ENCODE data around the gene FOXK1. TPM values are rescaled to one million over a fixed set of nuclear protein-coding genes. Genes with fewer than 3 reads are reported as not detected.

FOXK1 gene
- total and polyA plus RNA-seq, 2 experiments from 2014 or later: 2.3 to 12.7 TPM

GRCh38 chr7:4763091-4763793 is 81.1 kb downstream of the FOXK1 start:
- Mint-ChIP-seq H3K27ac (no peak overlapping the region), H3K9me3 (no peaks in the 10 kb centered on the region; the same call in 2 of the 3 replicates), H3K4me1 (no peaks in the 10 kb centered on the region), H3K36me3 (ENCODE audit: low read depth) (peaks cover 8% of the 10 kb centered on the region; the same call in 2 of the 3 replicates), H3K27me3 (ENCODE audit: insufficient read depth, low read depth, poor library complexity) (peaks cover 7% of the 10 kb centered on the region), H3K4me3 (no peak overlapping the region)
- Histone ChIP-seq H3K79me2 (replicated peaks; ENCODE audit: insufficient read depth) (no peaks in the 10 kb centered on the region), H3K4me1 (ENCODE audit: insufficient read depth) (no peaks in the 10 kb centered on the region), H3K27me3 (ENCODE audit: insufficient read depth) (no peaks in the 10 kb centered on the region), H3K9me2 (ENCODE audit: insufficient read depth) (no peaks in the 10 kb centered on the region), H2AFZ (no peak overlapping the region), H3K4me2 (no peak overlapping the region), H3K4me3 (no peak overlapping the region), H3K27ac (ENCODE audit: low read depth) (no peak overlapping the region), H3K36me3 (ENCODE audit: insufficient read depth) (no peaks in the 10 kb centered on the region; the same call in 1 of the 2 replicates), H4K20me1 (replicated peaks; ENCODE audit: insufficient read depth) (no peaks in the 10 kb centered on the region; the same call in none of the 2 replicates), H3F3A (replicated peaks; ENCODE audit: low read depth) (no peaks in the 10 kb centered on the region)
- TF ChIP-seq CREB1 (CRISPR knock-in tag; IDR thresholded peaks at IDR 0.05; ENCODE audit: low read depth): no peak
- TF ChIP-seq EZH2 (IDR thresholded peaks at IDR 0.05; ENCODE audit: low read depth, unreplicated experiment): no peak
- no peak for TF ChIP-seq STAT1 (IDR thresholded peaks at IDR 0.05; ENCODE audit: unreplicated experiment)
- TF ChIP-seq POLR2AphosphoS5 (IDR thresholded peaks at IDR 0.05; ENCODE audit: low read depth): no peak
- no peak for TF ChIP-seq JUNB (IDR thresholded peaks at IDR 0.05; ENCODE audit: unreplicated experiment)
- TF ChIP-seq ZNF114 (CRISPR knock-in tag; IDR thresholded peaks at IDR 0.05): no peak
- TF ChIP-seq EZH2phosphoT487 (IDR thresholded peaks at IDR 0.05; ENCODE audit: unreplicated experiment): no peak
- DNase-seq (ENCODE audit: low spot score): no peak
- ATAC-seq: no peak

GRCh38 chr7:4763794-4764185 is 81.7 kb downstream of the FOXK1 start:
- no peaks in the 10 kb centered on the region; the same call in none of the 2 replicates for H4K20me1 ChIP-seq (replicated peaks; ENCODE audit: insufficient read depth)
- no peak for ATAC-seq
- Mint-ChIP-seq H3K4me1 (no peaks in the 10 kb centered on the region), H3K4me3 (no peak overlapping the region), H3K9me3 (no peaks in the 10 kb centered on the region; the same call in 2 of the 3 replicates), H3K27ac (no peak overlapping the region), H3K27me3 (ENCODE audit: insufficient read depth, low read depth, poor library complexity) (peaks cover 7% of the 10 kb centered on the region), H3K36me3 (ENCODE audit: low read depth) (peaks cover 8% of the 10 kb centered on the region; the same call in 2 of the 3 replicates)
- H3K4me1 ChIP-seq (ENCODE audit: insufficient read depth): no peaks in the 10 kb centered on the region
- H3K4me3 ChIP-seq: no peak overlapping the region
- H3K36me3 ChIP-seq (ENCODE audit: insufficient read depth): no peaks in the 10 kb centered on the region; the same call in 1 of the 2 replicates
- no peaks in the 10 kb centered on the region for H3K27me3 ChIP-seq (ENCODE audit: insufficient read depth)
- no peaks in the 10 kb centered on the region for H3F3A ChIP-seq (replicated peaks; ENCODE audit: low read depth)
- no peak overlapping the region for H3K27ac ChIP-seq (ENCODE audit: low read depth)
- DNase-seq (ENCODE audit: low spot score): no peak
- H3K4me2 ChIP-seq: no peak overlapping the region
- H3K79me2 ChIP-seq (replicated peaks; ENCODE audit: insufficient read depth): no peaks in the 10 kb centered on the region
- H3K9me2 ChIP-seq (ENCODE audit: insufficient read depth): no peaks in the 10 kb centered on the region
- no peak overlapping the region for H2AFZ ChIP-seq
- TF ChIP-seq EZH2phosphoT487 (IDR thresholded peaks at IDR 0.05; ENCODE audit: unreplicated experiment): no peak
- no peak for TF ChIP-seq CTCF (conservative IDR thresholded peaks at IDR 0.05; ENCODE audit: low read depth in 2 of 2)
- TF ChIP-seq ZNF114 (CRISPR knock-in tag; IDR thresholded peaks at IDR 0.05): no peak
- TF ChIP-seq ETS1 (IDR thresholded peaks at IDR 0.05): no peak
- no peak for TF ChIP-seq ZNF331 (CRISPR knock-in tag; IDR thresholded peaks at IDR 0.05; ENCODE audit: low read depth)
- TF ChIP-seq CREB1 (CRISPR knock-in tag; IDR thresholded peaks at IDR 0.05; ENCODE audit: low read depth): no peak
- no peak for TF ChIP-seq REST (IDR thresholded peaks at IDR 0.05; ENCODE audit: unreplicated experiment)
- TF ChIP-seq POLR2AphosphoS5 (IDR thresholded peaks at IDR 0.05; ENCODE audit: low read depth): no peak
- TF ChIP-seq JUNB (IDR thresholded peaks at IDR 0.05; ENCODE audit: unreplicated experiment): no peak
